AG09319 (cell line): Measurements from ENCODE around the gene PDSS2.

Source experiments
- DNase-seq: peaks from one replicate; pipeline ENCODE4 v3.0.0-alpha.2; 2010; ENCODE audit warnings: low read depth; ENCODE audit errors: extremely low read depth
- TF ChIP-seq, protein P1 (sequence below): IDR thresholded peaks from 2 replicates; pipeline ENCODE4 v1.5.1; 2011; ENCODE audit warnings: low read depth, mild to moderate bottlenecking, inconsistent platforms, low read length, moderate library complexity

The PDSS2 gene, protein sequence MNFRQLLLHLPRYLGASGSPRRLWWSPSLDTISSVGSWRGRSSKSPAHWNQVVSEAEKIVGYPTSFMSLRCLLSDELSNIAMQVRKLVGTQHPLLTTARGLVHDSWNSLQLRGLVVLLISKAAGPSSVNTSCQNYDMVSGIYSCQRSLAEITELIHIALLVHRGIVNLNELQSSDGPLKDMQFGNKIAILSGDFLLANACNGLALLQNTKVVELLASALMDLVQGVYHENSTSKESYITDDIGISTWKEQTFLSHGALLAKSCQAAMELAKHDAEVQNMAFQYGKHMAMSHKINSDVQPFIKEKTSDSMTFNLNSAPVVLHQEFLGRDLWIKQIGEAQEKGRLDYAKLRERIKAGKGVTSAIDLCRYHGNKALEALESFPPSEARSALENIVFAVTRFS

DNA sequence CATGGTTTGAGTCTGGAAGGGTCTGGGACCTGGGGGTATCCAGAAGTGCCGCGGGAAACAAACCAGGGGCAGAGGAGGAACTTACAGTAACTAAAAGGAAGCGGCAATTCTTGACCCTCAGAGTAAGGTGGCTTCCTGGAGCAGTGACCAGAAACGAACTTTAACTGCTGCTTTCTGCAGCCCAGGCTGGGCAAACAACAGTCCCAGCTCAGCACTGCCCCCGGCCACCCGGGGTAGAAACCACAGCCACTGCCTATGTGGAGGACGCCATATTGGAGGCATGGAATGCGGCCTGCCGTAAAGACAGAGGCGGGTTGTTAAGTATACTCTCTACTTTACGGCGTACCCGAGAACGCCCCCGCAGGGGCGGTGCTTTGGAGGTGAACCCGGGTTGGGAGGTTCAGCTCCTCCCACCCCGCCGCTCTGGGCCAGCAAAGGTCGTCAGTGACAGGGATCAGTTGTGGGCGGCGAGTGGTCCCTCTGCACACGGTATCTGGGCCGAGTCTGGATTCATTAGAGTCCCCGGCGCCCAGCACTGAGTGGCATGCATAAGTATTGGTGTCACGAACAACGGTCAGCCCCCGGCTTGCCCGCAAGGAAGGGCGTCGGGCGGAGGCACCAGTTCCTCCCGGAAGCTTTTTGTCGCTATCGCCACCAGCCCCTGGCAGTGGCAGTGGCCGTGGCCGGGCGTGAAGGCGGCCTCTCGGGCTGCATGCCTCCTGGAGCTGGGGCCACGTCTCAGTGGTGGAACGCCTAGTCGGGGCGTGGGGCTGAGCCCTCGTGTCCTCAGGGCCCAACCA is at the start of gene PDSS2:
TSS of gene PDSS2 (minus strand) at position 282 of the 800 bp plus-strand sequence. CDS start at position 3, 279 bp downstream.
- DNase-seq, result peak; percentile 92
- TF ChIP-seq, protein P1, sequence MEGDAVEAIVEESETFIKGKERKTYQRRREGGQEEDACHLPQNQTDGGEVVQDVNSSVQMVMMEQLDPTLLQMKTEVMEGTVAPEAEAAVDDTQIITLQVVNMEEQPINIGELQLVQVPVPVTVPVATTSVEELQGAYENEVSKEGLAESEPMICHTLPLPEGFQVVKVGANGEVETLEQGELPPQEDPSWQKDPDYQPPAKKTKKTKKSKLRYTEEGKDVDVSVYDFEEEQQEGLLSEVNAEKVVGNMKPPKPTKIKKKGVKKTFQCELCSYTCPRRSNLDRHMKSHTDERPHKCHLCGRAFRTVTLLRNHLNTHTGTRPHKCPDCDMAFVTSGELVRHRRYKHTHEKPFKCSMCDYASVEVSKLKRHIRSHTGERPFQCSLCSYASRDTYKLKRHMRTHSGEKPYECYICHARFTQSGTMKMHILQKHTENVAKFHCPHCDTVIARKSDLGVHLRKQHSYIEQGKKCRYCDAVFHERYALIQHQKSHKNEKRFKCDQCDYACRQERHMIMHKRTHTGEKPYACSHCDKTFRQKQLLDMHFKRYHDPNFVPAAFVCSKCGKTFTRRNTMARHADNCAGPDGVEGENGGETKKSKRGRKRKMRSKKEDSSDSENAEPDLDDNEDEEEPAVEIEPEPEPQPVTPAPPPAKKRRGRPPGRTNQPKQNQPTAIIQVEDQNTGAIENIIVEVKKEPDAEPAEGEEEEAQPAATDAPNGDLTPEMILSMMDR, result peak; percentile 63

DNA sequence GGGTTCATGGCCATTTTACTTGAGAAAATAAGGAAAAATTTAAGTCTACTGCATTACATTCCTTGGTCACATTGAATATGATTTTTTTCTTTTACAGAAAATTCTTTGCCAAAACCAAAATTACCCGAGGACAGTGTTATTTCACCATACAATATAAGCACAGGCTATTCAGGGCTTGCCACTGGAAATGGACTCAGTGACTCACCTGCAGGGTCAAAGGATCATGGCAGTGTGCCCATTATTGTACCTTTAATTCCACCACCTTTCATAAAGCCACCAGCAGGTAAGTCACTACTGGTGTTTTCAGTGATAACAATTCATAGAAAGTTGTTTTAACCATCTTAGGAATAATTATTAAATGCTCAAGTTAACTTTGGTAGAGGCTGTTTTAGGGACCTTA is 46.8 kb upstream of the PDSS2 start:
- TF ChIP-seq, protein P1, result no peak
- DNase-seq, result no peak

- no peak for DNase-seq
- TF ChIP-seq, protein P1, result no peak
Measured at GRCh38 chr6:107504270-107505026, 45.1 kb upstream of the PDSS2 start.

DNA sequence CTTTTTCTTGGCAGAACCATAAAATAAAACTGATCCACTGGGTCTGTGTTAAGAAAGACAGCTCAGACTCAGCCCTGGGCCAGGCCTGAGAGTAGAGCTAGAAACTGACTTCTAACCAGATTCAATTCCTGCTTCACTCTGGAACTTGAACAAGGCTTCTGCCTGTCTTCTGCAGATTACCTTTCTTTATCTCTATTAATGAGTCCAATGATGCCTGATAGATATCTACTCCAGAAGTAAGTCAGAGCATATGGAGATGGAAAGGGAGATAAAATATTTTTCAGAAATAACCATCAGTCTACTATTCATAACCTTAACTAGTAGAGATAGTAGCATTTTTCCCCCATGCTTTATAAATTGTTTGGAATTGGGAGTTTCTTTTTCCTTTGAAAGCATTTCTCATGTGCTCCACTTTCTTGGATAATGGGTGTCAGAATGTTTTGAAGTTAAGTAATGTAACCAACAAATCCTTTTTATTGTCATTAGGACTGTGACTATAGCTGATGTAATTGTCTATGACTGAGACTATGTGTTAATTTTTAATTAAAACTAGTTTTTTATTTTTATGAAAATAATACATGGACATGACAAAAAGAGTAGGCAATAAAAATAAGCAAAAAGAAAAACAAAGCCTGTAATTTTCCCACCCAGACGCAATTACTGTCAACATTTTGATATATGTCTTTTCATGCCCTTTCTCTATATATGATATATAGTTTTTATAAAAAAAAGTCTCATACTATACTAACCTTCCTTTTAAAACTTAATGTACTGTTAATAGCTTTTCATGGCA is 37.7 kb upstream of the PDSS2 start:
- TF ChIP-seq, protein P1, result no peak
- no peak for DNase-seq

DNA sequence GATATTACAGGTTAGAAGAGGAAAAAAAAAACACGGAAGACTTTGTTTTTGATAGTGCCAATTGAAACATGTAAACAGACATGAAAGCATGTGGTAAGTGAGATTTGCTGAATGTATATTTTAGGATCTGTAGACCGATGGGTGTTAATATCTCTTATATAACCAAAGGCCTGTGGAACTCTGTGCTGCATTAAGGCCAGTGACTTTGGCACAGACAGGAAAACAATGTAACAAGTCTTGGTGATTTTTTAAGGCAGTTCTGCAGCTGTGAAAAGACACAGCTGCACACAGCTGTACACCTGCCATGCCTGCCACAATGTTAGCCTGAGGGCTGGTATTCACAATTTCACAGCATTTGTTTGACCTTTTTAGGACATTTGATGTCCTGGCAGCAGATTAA is 36.6 kb upstream of the PDSS2 start:
- no peak for DNase-seq
- TF ChIP-seq, protein P1, result no peak

GRCh38 chr6:107495196-107495643 is 35.9 kb upstream of the PDSS2 start:
- no peak for DNase-seq
- TF ChIP-seq, protein P1, result no peak
